Psoas muscle (tissue), 8 donors: ENCODE data around the gene CRKL. TPM values are rescaled to one million over a fixed set of nuclear protein-coding genes. Genes with fewer than 3 reads are reported as not detected.

ENCODE experiments used
- ATAC-seq, 4 donors: fragments of 200-7000 bp; cut with Tn5 transposase; one replicate each; pipeline ENCODE4 v1.9.1; 2020; ENCODE audit warnings: moderate library complexity in 3 of 4, mild to moderate bottlenecking in 2 of 4
- DNase-seq, 2 donors: peaks; one replicate each; pipeline ENCODE4 v3.0.0-alpha.2; 2020
- H3K27ac ChIP-seq: fragments of 200-600 bp; one replicate; pipeline ENCODE4 v1.8.0; 2022
- H3K27me3 ChIP-seq, 3 donors: fragments of 200-600 bp in 1 of 3; one replicate each; pipeline versions ENCODE4 v1.6.1 to v1.8.0; 2013 to 2022; ENCODE audit warnings: low read length in 2 of 3, mild to moderate bottlenecking in 2 of 3, moderate library complexity in 1 of 3; ENCODE audit not compliant: insufficient read depth in 3 of 3
- H3K36me3 ChIP-seq, 2 donors: fragments of 200-600 bp in 1 of 2; one replicate each; pipeline versions ENCODE4 v1.6.1 to v1.8.0; 2013 to 2022; ENCODE audit warnings: low read depth in 1 of 2, mild to moderate bottlenecking in 1 of 2, moderate library complexity in 1 of 2; ENCODE audit not compliant: insufficient read depth in 1 of 2
- H3K4me1 ChIP-seq: fragments of 200-600 bp; one replicate; pipeline ENCODE4 v1.8.0; 2022
- H3K4me3 ChIP-seq: fragments of 200-600 bp; one replicate; pipeline ENCODE4 v1.8.0; 2022; ENCODE audit warnings: mild to moderate bottlenecking
- H3K9me3 ChIP-seq: fragments of 200-600 bp; one replicate; pipeline ENCODE4 v1.8.0; 2022
- WGBS, 3 donors: extraction: QIAGEN DNeasy Blood & Tissue Kit; methylation state at CpG; one replicate each; pipeline versions ENCODE4 v1.1.6 to v1.1.7; 2013; 5-methylcytosine and 5-hydroxymethylcytosine counted together
- intact Hi-C, 2 donors: fragments of 100-400 bp; cut with DNase I; formaldehyde crosslinking; loops; one replicate each; pipeline versions ENCODE4 v1.11.0 to v1.14.2; 2022
- polyA plus RNA-seq, 3 donors: library from polyadenylated mRNA; stranded (reverse); fragments of 200-250 nt; gene quantifications; one replicate each; pipeline ENCODE4 v1.2.3, GENCODE V29; 2013
- total RNA-seq, 4 donors: library from RNA; stranded (reverse); fragmentation: NEBNext Ultra II Directional in 2 of 4; extraction: Animal tissue kit (Norgen Biotek cat#: 25700) in 2 of 4; gene quantifications; one replicate each; pipeline versions ENCODE4 v1.2.1 to v1.2.4, GENCODE V29; 2021 to 2023
- TF ChIP-seq, protein P1 (sequence below): fragments of 200-600 bp; IDR thresholded peaks from one replicate; pipeline ENCODE4 v1.8.0; 2022; ENCODE audit warnings: antibody characterized with exemption
- donor health status: healthy with polysubstance abuse.
- donor health status: DM: no; HTN: no; CAD: no; lungs with moderate emphysema.
- donor health status: Bipolar disorder and iron deficiency.
- donor health status: healthy.
- donor health status: DM: yes; HTN: yes; CAD: no.
- donor health status: DM: no; HTN: no; CAD: no.
- donor health status: DM: no; HTN: no; CAD: no.
- donor health status: DM: yes; HTN: yes; CAD: no.

Gene CRKL
- total and polyA plus RNA-seq, 7 donors, result 29.7 to 94.7 (median 68.9) TPM

DNA sequence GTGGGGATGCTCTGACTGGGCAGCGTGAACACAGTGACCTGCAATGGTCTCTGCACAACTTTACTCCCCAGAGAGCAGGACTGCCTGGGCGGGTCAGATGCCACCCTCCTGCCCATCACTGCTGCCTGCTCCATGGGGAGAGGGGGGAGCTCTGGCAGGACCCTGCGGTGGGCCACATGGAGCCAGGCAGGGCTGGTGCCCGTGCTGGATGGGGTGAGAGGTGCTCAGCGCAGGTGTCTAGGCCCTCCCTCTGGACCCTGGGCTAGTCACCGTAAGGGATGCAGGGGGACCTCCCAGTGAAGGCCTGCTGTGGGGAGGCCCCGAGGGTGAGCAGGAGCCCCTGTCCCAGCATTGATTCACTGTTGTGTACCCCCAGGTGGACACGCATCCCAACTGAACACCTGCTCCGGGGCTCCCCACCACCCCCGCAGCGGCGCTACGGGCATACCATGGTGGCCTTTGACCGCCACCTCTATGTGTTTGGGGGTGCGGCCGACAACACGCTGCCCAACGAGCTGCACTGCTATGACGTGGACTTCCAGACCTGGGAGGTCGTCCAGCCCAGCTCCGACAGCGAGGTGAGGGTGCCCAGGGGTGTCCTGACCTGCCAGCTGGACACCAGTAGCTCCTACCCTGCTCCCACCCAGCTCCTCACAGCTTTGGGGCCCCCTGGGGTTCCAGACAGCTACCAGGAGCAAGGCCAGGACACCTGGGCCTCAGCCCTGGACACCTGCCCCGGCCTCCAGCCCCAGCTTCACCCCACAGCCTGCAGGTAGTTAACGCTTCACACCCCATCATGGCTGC is 74.2 kb downstream of the CRKL start:
- intact Hi-C loops, result loop anchor here in 1 of 2 donors (10.0 kb wide), 1 partner anchor 73 kb away; no protein-coding TSS in a partner anchor
- Histone ChIP-seq H3K27me3 (no peaks in the 10 kb centered on the region), H3K9me3 (no peaks in the 10 kb centered on the region), H3K4me3 (no peak overlapping the region), H3K27ac (no peak overlapping the region), H3K4me1 (no peaks in the 10 kb centered on the region), H3K36me3 (peaks cover 3 to 92% of the 10 kb centered on the region in 2 donors)
- no peak for ATAC-seq
- DNase-seq, result no peak
- TF ChIP-seq, protein P1, sequence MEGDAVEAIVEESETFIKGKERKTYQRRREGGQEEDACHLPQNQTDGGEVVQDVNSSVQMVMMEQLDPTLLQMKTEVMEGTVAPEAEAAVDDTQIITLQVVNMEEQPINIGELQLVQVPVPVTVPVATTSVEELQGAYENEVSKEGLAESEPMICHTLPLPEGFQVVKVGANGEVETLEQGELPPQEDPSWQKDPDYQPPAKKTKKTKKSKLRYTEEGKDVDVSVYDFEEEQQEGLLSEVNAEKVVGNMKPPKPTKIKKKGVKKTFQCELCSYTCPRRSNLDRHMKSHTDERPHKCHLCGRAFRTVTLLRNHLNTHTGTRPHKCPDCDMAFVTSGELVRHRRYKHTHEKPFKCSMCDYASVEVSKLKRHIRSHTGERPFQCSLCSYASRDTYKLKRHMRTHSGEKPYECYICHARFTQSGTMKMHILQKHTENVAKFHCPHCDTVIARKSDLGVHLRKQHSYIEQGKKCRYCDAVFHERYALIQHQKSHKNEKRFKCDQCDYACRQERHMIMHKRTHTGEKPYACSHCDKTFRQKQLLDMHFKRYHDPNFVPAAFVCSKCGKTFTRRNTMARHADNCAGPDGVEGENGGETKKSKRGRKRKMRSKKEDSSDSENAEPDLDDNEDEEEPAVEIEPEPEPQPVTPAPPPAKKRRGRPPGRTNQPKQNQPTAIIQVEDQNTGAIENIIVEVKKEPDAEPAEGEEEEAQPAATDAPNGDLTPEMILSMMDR, result no peak
- 91 to 94% (median 94%) methylated on average over 24 of the region's 24 CpGs for WGBS, 3 donors

DNA sequence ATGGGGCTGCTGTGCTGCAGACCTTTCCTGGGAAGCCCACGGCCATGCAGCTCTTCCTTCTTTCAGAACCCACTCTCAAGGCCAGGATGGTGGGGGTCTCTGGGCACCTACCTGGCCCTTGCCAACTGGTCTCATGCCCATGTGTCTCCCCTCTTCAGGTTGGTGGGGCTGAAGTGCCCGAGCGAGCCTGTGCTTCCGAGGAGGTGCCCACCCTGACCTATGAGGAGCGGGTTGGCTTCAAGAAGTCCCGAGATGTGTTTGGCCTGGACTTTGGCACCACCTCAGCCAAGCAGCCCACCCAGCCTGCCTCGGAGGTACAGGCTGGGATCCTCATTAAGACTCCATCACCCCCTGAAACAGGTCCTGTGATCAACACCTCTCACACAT is 74.8 kb downstream of the CRKL start:
- ATAC-seq (no peak), DNase-seq (no peak)
- H3K36me3 ChIP-seq, result peaks cover 3 to 92% of the 10 kb centered on the region in 2 donors
- intact Hi-C loops, result loop anchor here in 1 of 2 donors (10.0 kb wide), 1 partner anchor 73 kb away; no protein-coding TSS in a partner anchor
- no peaks in the 10 kb centered on the region for H3K4me1 ChIP-seq
- WGBS, 3 donors, result 85 to 98% (median 89%) methylated on average over 6 to 7 of the region's 7 CpGs
- H3K27me3 ChIP-seq, result no peaks in the 10 kb centered on the region
- no peak overlapping the region for H3K4me3 ChIP-seq
- no peak overlapping the region for H3K27ac ChIP-seq
- TF ChIP-seq, protein P1, result no peak
- H3K9me3 ChIP-seq, result no peaks in the 10 kb centered on the region

DNA sequence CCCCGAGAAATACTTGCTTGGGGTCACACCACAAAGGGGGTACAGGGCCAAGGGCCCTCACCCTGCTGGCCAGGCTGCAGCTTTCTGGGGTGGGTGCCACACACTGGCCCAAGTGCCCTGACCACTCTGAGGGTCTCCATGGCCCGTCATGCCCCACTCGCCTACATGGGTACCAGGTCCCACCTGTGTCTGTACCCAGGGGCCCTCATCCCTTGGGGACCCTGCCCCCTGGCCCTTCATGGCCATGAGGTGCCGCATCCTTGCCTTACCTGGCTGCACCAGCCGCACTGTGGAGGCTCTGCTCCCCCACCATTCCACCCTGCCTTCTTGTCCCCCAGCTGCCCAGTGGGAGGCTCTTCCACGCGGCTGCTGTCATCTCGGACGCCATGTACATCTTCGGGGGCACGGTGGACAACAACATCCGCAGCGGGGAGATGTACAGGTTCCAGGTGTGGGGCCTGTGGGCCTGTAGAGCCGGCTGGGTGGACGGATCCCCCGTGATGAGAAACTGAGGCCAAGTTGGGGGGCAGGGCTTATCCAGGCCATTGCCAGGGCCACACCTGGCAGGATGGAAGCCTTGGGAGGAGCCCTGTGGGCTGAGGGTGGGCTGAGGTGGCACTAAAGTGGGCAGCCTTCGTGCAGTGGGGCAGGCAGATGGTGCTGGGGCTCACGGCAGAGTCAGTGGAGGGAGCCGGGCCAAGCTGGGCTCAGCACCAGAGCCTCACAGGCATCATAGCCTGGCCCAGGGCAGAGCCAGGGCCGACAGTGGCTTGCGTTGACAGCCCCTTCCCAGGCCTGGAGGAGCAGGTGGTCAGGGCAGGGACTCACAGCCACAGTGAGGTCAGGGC is 75.5 kb downstream of the CRKL start:
- H3K9me3 ChIP-seq, result no peaks in the 10 kb centered on the region
- no peak overlapping the region for H3K4me3 ChIP-seq
- H3K27me3 ChIP-seq, result no peaks in the 10 kb centered on the region
- intact Hi-C loops, result loop anchor here in 1 of 2 donors (10.0 kb wide), 1 partner anchor 72 kb away; no protein-coding TSS in a partner anchor
- TF ChIP-seq, protein P1, result no peak
- H3K27ac ChIP-seq, result no peak overlapping the region
- no peak for ATAC-seq
- no peaks in the 10 kb centered on the region for H3K4me1 ChIP-seq
- DNase-seq, result no peak
- H3K36me3 ChIP-seq, result peaks cover 3 to 92% of the 10 kb centered on the region in 2 donors
- 81 to 88% (median 84%) methylated on average over 21 of the region's 21 CpGs for WGBS, 3 donors

DNA sequence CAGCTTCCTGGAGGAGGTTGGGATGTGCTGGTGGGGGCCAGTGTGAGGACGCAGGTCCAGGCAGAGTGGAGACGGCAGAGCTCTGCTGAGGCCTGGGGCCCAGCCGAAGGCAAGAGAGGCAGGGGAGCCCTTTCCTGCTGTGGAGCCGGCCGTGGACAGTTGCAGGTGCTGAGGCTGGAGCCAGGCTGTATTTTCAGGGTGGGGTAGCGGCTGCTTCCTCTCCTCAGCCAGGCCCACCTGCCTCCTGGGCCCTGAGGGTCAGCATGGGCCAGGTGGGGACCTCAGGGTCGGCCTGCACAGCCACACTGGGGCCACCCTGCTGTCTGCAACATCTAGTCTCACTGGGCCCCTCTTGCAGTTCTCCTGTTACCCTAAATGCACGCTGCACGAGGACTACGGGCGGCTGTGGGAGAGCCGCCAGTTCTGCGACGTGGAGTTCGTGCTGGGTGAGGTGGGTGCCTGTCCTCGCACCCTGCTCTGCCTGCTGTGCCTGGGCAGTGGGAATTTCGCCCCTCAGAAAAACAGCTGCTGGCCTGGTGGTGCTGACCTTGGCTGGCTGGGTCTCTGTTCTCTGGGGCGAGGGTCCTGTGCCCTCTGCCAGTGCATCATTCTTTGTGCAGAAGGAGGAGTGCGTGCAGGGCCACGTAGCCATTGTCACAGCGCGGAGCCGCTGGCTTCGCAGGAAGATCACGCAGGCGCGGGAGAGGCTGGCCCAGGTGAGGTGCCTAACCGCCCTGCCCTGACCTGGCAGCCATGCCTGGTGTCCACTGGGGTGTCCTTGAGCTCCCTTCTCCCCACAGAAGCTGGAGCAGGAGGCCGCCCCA is 76.3 kb downstream of the CRKL start:
- no peak for ATAC-seq
- Histone ChIP-seq H3K27me3 (no peaks in the 10 kb centered on the region), H3K4me3 (no peak overlapping the region), H3K36me3 (peaks cover 3 to 92% of the 10 kb centered on the region in 2 donors), H3K9me3 (no peaks in the 10 kb centered on the region), H3K27ac (no peak overlapping the region), H3K4me1 (no peaks in the 10 kb centered on the region)
- WGBS, 3 donors, result 92 to 94% (median 94%) methylated on average over 28 to 29 of the region's 29 CpGs
- TF ChIP-seq, protein P1, result no peak
- intact Hi-C loops, result loop anchor here in 1 of 2 donors (10.0 kb wide), 1 partner anchor 71 kb away; no protein-coding TSS in a partner anchor
- no peak for DNase-seq
